Fibroblast of upper back skin (primary cell): ENCODE results near the gene NR1H4.
A peak's percentile ranks its signal among the peaks of the same experiment; 100 is the strongest.
"Not testable (repeated sequence)": the region's sequence is repeated elsewhere in the genome, so short reads cannot be mapped to it uniquely, and the experiment has no call there.

ENCODE experiments used
- DNase-seq: peaks from one replicate; pipeline ENCODE4 v3.0.0-alpha.2; 2013

Gene NR1H4

GRCh38 chr12:100573292-100574186 lies 99.9 kb downstream of the NR1H4 start, which contains the start of gene GAS2L3:
GAS2L3 (plus strand) TSS chr12:100573684; CDS start chr12:100594905, 21,221 bp downstream.
- DNase-seq = peak; percentile 74

DNA sequence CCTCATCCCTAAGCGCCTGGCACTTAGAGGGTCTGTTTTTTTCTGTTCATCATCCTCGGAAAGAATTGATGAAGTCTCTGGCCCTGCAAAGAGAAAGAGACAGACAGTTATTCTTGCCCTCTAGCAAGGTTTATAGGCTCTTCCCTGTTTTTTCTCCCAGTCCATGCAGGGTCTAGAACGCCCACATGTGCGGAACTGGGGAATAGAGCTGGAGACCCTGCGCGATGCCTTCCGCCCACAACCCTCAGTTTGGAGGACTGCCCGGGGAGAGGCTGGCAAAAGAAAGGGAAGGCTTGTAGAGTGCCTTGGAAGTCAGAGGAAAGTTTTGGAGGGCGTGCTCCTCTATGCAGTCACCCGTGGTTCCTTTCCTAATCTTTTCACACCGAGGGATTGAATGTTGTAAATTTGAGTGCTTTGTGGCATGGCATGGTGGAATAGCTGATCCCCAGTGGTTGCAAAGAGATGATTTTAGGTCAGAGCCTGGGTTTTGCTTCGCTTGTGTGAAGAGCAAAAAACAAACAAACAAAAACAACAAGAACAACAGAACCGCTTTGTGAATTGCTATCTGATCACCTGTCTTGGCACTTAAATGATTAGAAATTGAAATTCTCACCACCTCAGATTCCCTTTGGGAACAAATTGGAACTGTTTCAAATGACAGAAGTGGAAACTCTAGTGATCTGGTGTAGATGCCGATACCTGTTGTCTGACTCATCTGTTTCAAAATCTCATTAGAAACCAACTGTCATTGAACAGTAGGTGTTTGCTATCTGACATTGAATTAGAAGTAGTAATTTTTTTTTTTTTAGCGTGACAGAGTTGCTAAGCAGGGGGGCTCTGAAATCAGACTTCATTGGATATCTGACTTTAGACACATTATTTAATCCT lies 100.8 kb downstream of the NR1H4 start:
- no peak for DNase-seq

GRCh38 chr12:100576331-100577036 lies 102.8 kb downstream of the NR1H4 start:
- peak; percentile 69 for DNase-seq

GRCh38 chr12:100578923-100579322 lies 105.3 kb downstream of the NR1H4 start:
- no peak for DNase-seq

- DNase-seq = no peak
These were observed 106.2 kb downstream of the NR1H4 start for GRCh38 chr12:100579844-100580243.

DNA sequence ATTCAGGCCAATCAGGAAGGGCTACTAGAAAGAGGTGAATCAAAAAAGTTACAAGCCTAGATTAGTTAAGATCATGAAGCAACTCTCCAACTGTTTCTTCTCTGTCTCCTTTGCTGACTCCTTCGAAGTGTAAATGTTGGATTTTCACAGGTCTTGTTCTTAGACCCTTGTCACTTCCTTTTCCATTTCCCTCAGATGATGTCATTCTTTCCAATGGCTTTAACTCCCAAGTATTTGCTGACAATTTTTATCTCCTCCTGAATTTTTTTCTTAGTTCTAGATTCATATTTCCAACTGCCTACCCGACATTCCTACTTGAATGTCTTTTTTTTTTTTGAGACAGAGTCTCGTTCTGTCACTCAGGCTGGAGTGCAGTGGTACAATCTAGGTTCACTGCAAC lies 110.6 kb downstream of the NR1H4 start:
- no peak for DNase-seq

DNA sequence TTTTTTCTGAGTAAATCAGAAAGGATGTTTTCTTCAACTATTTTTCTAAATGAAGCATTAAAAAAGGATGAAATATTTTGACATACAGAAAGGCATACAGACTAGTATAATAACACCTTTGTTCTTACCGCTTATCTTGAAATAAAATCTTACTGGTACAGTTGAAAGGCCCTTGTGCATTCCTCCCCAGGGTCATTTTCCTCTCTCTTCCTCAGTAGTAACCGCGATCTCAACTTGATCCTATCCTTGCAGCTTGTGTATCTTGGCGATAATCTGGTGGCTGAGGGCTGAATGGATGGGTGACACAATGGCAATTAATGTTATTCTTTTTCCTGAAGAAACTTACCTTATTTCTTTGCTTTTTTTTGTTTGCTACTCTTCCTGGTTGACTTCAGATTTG lies 118.3 kb downstream of the NR1H4 start:
- no peak for DNase-seq

- peak; percentile 21 for DNase-seq
These were observed 119.8 kb downstream of the NR1H4 start for GRCh38 chr12:100593490-100593889.

DNA sequence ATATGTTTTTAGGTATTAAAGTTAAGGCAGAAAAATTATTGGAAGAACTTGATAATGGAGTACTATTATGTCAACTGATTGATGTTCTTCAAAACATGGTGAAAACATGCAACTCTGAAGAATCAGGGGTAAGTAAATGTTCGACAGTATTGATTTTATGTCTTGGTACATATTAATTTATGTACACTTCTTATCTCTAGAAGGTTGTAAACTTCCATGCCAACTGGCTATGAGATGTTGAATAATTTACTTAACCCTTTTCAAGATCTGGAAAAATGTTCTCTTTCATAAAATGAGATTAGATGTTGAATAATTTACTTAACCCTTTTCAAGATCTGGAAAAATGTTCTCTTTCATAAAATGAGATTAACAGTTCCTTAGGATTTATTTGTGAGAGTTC lies 128.0 kb downstream of the NR1H4 start:
- DNase-seq = no peak

GRCh38 chr12:100602997-100603396 lies 129.3 kb downstream of the NR1H4 start:
- not testable (repeated sequence) for DNase-seq

- no peak for DNase-seq
These were observed 135.1 kb downstream of the NR1H4 start for GRCh38 chr12:100608776-100609175.

DNA sequence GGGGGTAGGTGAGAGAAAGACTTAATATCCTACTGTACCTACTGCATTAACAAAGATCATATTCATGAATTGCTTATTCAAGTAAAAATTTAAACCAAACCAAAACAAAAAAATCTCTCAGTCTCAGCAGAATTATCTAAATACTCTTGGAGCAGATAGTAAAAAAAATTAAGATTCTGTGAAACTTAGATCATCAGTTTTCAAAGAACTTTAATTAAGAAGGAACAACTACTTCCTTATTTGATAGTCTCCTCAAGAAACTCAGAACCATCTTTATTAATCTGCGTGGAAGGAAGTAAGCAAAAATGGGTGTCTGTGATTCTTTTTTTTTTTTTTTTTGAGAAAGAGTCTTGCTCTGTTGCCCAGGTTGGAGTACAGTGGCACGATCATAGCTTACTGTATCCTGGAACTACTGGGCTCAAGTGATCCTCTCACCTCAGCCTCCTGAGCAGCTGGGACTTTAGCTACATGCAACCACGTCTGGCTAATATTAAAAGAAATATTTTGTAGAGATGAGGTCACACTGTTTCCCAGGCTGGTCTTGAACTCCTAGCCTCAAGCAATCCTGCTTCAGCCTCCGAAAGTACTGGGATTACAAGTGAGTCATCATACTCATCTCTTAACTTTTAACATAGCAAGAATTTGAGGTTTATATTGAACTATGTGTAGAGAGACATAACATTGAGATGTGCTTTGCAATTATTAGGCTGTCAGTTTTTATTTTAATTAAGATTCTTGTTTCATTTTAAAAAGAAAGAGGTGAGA lies 137.2 kb downstream of the NR1H4 start:
- DNase-seq = peak; percentile 5

GRCh38 chr12:100612606-100613005 lies 138.9 kb downstream of the NR1H4 start:
- DNase-seq = no peak
